ENCODE data around the gene SINHCAF.
"Not testable (repeated sequence)": the region's sequence is repeated elsewhere in the genome, so short reads cannot be mapped to it uniquely, and the experiment has no call there.

Gene SINHCAF

GRCh38 chr12:31308116-31308515, 17.8 kb downstream of the SINHCAF start:
- DNase-seq (ENCODE audit: low read depth) = no peak

- DNase-seq (ENCODE audit: low read depth) = no peak
Measured at GRCh38 chr12:31306866-31307265, 19.1 kb downstream of the SINHCAF start.

- no peak for DNase-seq (ENCODE audit: low read depth)
Measured at GRCh38 chr12:31303466-31303865, 22.5 kb downstream of the SINHCAF start.

- no peak for DNase-seq (ENCODE audit: low read depth)
Measured at GRCh38 chr12:31301311-31301710, 24.6 kb downstream of the SINHCAF start.

GRCh38 chr12:31300783-31301182, 25.2 kb downstream of the SINHCAF start:
- DNase-seq (ENCODE audit: low read depth) = no peak

- DNase-seq (ENCODE audit: low read depth) = no peak
Measured at GRCh38 chr12:31300341-31300740, 25.6 kb downstream of the SINHCAF start.

GRCh38 chr12:31298922-31299321, 27.0 kb downstream of the SINHCAF start:
- DNase-seq (ENCODE audit: low read depth) = no peak

- no peak for DNase-seq (ENCODE audit: low read depth)
Measured at GRCh38 chr12:31298515-31298910, 27.4 kb downstream of the SINHCAF start.

- DNase-seq (ENCODE audit: low read depth) = no peak
Measured at GRCh38 chr12:31297572-31298514, 28.1 kb downstream of the SINHCAF start.

GRCh38 chr12:31289441-31289840, 36.5 kb downstream of the SINHCAF start:
- DNase-seq (ENCODE audit: low read depth) = no peak

GRCh38 chr12:31288381-31288780, 37.6 kb downstream of the SINHCAF start:
- no peak for DNase-seq (ENCODE audit: low read depth)

- no peak for DNase-seq (ENCODE audit: low read depth)
Measured at GRCh38 chr12:31280183-31280582, 45.8 kb downstream of the SINHCAF start.

- no peak for DNase-seq (ENCODE audit: low read depth)
Measured at GRCh38 chr12:31279390-31279924, 46.5 kb downstream of the SINHCAF start.

GRCh38 chr12:31278832-31279231, 47.1 kb downstream of the SINHCAF start:
- DNase-seq (ENCODE audit: low read depth) = no peak

- no peak for DNase-seq (ENCODE audit: low read depth)
Measured at GRCh38 chr12:31278424-31278823, 47.5 kb downstream of the SINHCAF start.

- DNase-seq (ENCODE audit: low read depth) = no peak
Measured at GRCh38 chr12:31277081-31277480, 48.9 kb downstream of the SINHCAF start.

- no peak for DNase-seq (ENCODE audit: low read depth)
Measured at GRCh38 chr12:31275491-31275890, 50.5 kb downstream of the SINHCAF start.

GRCh38 chr12:31274520-31275300, 51.2 kb downstream of the SINHCAF start:
- DNase-seq (ENCODE audit: low read depth) = no peak

GRCh38 chr12:31273794-31274193, 52.2 kb downstream of the SINHCAF start:
- not testable (repeated sequence) for DNase-seq (ENCODE audit: low read depth)

GRCh38 chr12:31272607-31273225, 53.2 kb downstream of the SINHCAF start:
- DNase-seq (ENCODE audit: low read depth) = no peak

GRCh38 chr12:31267966-31268365, 58.0 kb downstream of the SINHCAF start:
- no peak for DNase-seq (ENCODE audit: low read depth)

- no peak for DNase-seq (ENCODE audit: low read depth)
Measured at GRCh38 chr12:31265722-31266121, 60.2 kb downstream of the SINHCAF start.

Measured in stimulated activated CD8-positive, alpha-beta memory T cell treated with anti-CD3 and anti-CD28 coated beads, Interleukin-7, amount 100 ng/mL, for 24 hours (primary cell).